ENCODE results near the gene CPT2.
"Not testable (repeated sequence)": the region's sequence is repeated elsewhere in the genome, so short reads cannot be mapped to it uniquely, and the experiment has no call there.

The CPT2 gene

DNA sequence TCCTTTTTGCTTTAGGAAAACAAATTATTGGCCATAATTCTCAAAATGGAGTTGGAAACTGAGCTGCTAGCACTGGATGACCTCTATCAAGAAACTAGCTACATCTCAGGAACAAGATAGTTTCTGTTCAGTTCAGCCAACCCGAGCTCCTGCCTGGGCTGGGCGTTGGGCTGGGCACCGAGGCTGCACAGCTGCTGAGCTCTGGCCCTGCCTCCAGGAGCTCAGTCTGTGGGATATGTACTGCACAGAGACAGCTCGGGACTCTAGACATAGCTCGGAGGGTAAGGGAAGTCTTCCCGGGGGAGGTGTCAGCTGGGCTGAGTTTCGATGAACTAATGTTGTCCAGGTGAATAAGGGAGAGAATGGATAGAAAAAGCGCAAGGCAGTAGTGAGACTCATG is 29.7 kb upstream of the CPT2 start:
- H3K27ac Mint-ChIP-seq: no peak overlapping the region
- ATAC-seq (replicated peaks): no peak
- peaks cover 0 to 21% of the 10 kb centered on the region in 2 donors for H3K27me3 Mint-ChIP-seq

DNA sequence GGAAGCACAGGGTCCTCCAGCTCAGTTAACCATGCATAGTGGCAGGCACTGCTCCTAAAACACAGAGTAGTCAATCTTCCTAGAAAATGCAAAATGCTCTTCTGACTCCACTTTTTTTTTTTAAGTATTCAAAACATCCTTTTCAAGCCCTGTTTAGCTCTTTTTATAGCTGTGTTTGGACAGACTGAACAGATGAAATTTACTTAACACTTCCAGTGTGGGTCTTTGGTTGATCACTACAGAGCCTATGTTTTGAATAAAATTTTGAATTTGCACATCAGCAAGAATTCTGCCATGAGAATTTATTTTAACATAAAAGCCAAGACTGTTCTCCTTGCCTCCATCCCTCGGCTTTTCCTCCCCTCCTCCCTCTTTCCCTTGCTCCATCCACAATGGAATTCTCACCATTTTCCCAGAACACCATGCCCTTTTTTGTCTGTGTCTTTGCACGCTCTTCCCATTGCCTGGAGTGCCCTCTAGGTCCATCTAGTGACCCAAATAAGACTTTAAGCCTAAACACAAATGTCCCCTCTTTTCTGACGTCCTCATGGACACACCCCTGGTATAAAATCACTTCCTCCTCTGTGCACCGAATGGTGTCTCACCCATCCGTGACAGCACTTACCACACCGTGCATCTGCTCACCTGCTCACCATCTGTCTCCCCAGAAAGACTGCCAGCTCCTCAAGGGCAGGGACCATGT is 24.0 kb upstream of the CPT2 start:
- no peaks in the 10 kb centered on the region for H3K9me3 Mint-ChIP-seq
- peaks cover 8 to 9% of the 10 kb centered on the region in 2 donors for H3K4me1 Mint-ChIP-seq (ENCODE audit: low read depth in 2 of 2)
- H3K27me3 Mint-ChIP-seq: peaks cover 18 to 46% of the 10 kb centered on the region in 2 donors
- H3K27ac Mint-ChIP-seq: peak overlapping the region; percentile 27 to 77
- H3K36me3 Mint-ChIP-seq (ENCODE audit: insufficient read depth): peaks cover 4% of the 10 kb centered on the region
- no peak for DNase-seq
- peak; percentile 72 for ATAC-seq (replicated peaks)
- peak overlapping the region in 1 of 2 donors; percentile 15 for H3K4me3 Mint-ChIP-seq

More for the DNA sequence above, 29.7 kb upstream of the CPT2 start:
- no peak for DNase-seq
- Mint-ChIP-seq H3K36me3 (ENCODE audit: insufficient read depth) (no peaks in the 10 kb centered on the region), H3K9me3 (no peaks in the 10 kb centered on the region), H3K4me1 (ENCODE audit: low read depth in 2 of 2) (no peaks in the 10 kb centered on the region), H3K4me3 (no peak overlapping the region)

DNA sequence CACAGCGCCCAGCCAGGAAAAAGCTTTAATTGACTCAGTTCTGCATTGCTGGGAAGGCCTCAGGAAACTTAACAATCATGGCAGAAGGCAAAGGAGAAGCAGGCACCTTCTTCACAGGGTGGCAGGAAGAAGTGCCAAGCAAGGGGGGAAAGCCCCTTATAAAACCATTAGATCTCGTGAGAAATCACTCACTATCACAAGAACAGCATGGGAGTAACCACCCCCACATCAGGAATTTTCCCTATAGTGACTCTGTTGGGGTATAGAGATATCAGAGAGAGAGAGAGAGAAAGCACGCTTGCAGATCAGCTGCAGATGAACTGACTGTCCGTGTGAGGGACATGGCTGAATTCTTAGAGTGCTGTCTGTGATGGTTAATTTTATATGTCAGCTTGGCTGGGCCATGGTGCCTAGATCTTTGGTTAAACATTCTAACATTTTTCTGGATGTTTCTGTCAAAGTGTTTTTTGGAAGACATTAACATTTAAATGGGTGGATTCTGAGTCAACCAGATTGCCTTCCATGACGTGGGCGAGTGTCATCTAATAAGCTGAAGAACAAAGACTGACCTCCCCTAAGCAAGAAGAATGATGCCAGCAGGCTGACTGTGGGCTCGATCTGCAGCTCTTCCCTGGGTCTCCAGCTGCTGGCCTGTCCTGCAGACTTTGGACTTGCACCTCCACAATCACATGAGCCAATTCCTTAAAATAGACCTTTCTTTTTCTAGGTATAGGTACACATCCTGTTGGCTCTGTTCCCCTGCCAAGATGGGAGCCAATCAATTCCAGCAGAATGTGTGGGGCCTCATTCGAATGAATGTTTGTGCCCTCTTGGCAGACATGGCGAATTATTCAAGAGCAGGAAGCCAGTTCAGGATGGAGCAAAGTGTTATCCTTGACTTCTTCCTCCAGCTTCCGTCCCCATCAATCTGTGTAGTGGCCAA is 21.4 kb upstream of the CPT2 start:
- DNase-seq: no peak
- peaks cover 18 to 50% of the 10 kb centered on the region in 2 donors for H3K27me3 Mint-ChIP-seq
- no peak overlapping the region for H3K27ac Mint-ChIP-seq
- no peaks in the 10 kb centered on the region for H3K9me3 Mint-ChIP-seq
- peaks cover 8 to 9% of the 10 kb centered on the region in 2 donors for H3K4me1 Mint-ChIP-seq (ENCODE audit: low read depth in 2 of 2)
- peaks cover 4% of the 10 kb centered on the region for H3K36me3 Mint-ChIP-seq (ENCODE audit: insufficient read depth)
- ATAC-seq (replicated peaks): no peak
- no peak overlapping the region for H3K4me3 Mint-ChIP-seq

DNA sequence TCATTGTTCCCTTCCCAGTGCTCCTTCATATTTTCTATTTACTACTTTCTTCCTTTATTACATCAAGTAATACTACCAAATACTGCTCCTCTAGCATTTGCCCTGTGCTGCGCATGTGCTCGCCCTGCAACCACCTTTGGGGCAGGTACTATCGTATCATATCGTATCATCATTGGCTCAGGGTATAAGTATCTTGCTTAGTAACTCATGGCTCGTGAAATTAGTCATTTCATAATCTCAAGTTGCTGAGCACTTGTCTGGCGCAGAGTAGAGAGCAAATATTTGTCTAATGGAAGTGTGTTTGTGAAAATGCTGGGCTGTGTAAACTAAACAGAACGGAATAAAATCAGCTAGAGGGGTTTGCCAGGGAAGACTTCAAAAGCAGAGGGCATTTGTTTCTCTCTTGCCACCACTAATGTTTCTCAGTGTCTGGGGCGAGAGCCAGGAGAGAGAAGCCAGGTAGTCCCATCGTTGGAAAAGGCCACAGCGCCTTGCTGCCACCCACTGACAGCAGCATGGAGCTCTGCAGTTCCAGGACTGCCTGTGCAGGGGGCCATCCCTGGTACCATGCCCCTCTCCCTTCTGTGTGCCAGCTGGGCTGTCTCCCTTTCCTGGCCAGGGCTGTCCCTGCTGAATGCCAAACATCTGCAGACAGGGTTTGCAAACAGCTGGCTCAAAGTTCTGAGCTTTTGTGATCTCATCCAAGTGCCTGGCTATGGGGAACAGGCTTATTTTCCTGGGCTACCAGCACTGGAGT is 20.0 kb upstream of the CPT2 start:
- no peaks in the 10 kb centered on the region for H3K9me3 Mint-ChIP-seq
- H3K4me3 Mint-ChIP-seq: no peak overlapping the region
- peaks cover 18 to 50% of the 10 kb centered on the region in 2 donors for H3K27me3 Mint-ChIP-seq
- H3K36me3 Mint-ChIP-seq (ENCODE audit: insufficient read depth): peaks cover 4% of the 10 kb centered on the region
- ATAC-seq (replicated peaks): no peak
- no peak overlapping the region for H3K27ac Mint-ChIP-seq
- no peak for DNase-seq
- H3K4me1 Mint-ChIP-seq (ENCODE audit: low read depth in 2 of 2): peaks cover 8 to 9% of the 10 kb centered on the region in 2 donors

DNA sequence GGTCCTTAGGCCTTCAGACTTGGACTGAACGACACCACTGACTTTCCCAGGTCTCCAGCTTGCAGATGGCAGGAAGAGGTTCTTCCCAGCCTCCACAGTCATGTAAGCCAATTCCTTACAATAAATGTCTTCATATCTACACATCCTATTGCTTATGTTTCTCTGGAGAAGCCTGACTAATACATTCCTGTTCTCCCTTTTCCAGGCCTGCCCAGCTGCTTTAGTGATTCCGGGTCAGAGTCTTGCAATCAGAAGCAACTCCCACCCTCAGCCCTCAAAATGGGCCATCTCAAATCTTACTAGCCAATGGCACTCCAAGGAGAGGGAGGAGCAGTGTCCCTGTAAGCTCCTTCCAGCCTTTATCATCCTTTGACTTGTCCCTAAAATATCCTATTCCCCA is 16.4 kb upstream of the CPT2 start:
- no peaks in the 10 kb centered on the region for H3K36me3 Mint-ChIP-seq (ENCODE audit: insufficient read depth)
- no peak overlapping the region for H3K27ac Mint-ChIP-seq
- ATAC-seq (replicated peaks): no peak
- no peak for DNase-seq
- no peaks in the 10 kb centered on the region for H3K4me1 Mint-ChIP-seq (ENCODE audit: low read depth in 2 of 2)
- no peaks in the 10 kb centered on the region for H3K9me3 Mint-ChIP-seq
- no peak overlapping the region for H3K4me3 Mint-ChIP-seq
- peaks cover 10 to 28% of the 10 kb centered on the region in 2 donors for H3K27me3 Mint-ChIP-seq

DNA sequence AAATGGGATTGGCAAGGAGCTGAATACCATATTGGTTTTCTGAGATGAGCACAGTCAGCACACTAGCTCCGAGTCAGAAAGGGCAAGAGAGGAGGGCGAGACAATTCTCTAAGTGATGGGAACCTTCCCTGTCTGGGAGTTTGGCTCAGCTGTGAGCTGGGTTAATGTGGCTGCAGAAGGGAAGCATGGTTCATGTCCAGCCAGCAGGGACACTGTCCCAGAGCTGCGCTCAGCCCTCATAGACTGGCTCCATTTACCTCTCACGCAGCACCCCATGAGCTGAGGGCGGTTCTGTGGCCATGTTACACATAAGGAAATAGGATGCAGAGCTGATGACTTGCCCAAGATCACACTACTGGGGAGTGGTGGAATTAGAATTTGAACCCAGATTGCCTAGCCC is 15.7 kb upstream of the CPT2 start:
- peaks cover 6 to 20% of the 10 kb centered on the region in 2 donors for H3K27me3 Mint-ChIP-seq
- H3K9me3 Mint-ChIP-seq: no peaks in the 10 kb centered on the region
- no peak for ATAC-seq (replicated peaks)
- H3K36me3 Mint-ChIP-seq (ENCODE audit: insufficient read depth): no peaks in the 10 kb centered on the region
- no peak overlapping the region for H3K4me3 Mint-ChIP-seq
- H3K4me1 Mint-ChIP-seq (ENCODE audit: low read depth in 2 of 2): no peaks in the 10 kb centered on the region
- H3K27ac Mint-ChIP-seq: no peak overlapping the region
- no peak for DNase-seq

DNA sequence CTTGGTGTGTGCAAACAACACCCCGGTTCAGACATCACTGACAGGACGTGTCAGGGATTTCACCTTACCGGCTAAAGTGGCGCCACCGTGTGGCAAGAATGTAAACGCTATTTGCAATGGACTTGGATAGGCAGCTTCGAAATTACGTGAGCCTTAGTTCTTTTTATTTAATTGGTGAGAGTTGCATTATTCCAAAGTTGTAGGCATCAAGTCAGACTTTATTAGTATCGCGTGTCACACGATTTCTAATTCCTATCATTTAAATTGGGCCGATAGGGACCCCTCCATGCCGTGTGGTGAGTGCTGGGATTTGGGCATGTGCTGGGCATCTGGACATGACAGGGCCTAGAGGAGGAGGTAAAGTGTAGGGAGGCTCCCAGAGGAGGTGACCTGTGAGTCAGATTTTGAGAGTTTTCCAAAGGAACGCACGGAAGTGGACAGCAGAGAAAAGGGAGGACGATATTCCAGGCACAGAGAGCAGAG is 14.5 kb upstream of the CPT2 start:
- H3K36me3 Mint-ChIP-seq (ENCODE audit: insufficient read depth): no peaks in the 10 kb centered on the region
- no peaks in the 10 kb centered on the region for H3K9me3 Mint-ChIP-seq

DNA sequence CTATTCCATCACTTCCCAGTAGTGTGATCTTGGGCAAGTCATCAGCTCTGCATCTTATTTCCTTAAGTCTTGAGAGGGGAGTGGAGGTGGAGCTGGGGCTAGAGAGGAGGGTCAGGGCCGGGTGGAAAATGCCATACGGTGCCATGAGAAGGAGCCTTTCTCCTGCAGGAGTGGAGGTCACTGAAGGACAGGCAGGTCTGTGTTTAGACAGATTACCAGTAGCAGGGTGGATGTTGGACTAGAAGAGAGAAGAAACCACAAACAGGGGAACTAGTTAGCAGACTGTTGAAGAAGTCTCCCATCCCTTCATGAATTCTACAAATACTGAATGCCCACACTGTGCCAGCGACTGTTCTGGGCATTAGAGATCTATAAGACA is 13.9 kb upstream of the CPT2 start:
- Mint-ChIP-seq H3K27ac (no peak overlapping the region), H3K4me3 (no peak overlapping the region), H3K9me3 (no peaks in the 10 kb centered on the region), H3K36me3 (ENCODE audit: insufficient read depth) (no peaks in the 10 kb centered on the region), H3K4me1 (ENCODE audit: low read depth in 2 of 2) (no peaks in the 10 kb centered on the region), H3K27me3 (peaks cover 3 to 4% of the 10 kb centered on the region in 2 donors)
- no peak for ATAC-seq (replicated peaks)
- no peak for DNase-seq

More for the DNA sequence above, 14.5 kb upstream of the CPT2 start:
- Mint-ChIP-seq H3K4me3 (no peak overlapping the region), H3K27ac (no peak overlapping the region), H3K4me1 (ENCODE audit: low read depth in 2 of 2) (no peaks in the 10 kb centered on the region), H3K27me3 (peaks cover 2 to 8% of the 10 kb centered on the region in 2 donors)
- DNase-seq: peak; percentile 80 to 84 (median 83)
- peak; percentile 97 for ATAC-seq (replicated peaks)

DNA sequence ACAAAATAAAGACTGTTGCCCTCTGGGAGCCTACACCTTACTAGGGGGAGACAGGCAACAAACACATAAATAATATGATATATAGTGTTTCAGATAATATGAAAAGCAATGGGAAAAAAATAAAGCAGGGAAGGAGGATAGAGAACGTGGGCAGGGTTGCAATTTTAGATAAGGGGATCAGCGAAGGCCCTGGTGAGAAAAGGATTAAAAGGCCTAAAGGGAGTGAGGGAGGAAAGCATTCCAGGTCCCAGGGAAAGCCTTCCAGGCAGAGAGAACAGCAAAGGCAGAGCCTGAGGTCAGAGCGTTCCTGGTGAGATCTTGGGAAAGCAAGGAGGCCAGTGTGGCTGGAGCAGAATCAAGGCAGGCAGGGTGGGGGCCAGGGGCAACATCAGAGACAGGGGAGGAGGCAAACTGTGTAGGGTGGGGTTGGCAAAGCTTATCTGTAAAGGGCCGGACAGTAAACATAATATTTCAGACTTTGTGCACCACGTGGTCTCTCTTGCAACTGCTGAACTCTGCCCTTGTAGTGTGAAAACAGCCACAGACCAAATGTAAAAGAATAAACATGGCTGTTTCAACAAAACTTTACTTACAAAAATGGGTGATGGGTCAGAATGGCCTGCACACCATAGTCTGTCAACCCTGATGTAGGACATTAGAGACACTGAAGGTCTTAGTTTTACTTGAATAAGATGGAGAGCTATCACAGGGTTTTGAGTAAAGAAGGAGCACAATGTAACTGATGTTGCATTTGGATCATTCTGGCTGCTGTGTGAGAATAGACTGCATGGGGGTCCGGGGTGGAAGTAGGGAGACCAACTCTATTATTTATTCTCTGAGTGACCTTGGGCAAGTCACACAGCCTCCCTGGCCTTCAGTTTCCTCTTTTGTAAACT is 13.3 kb upstream of the CPT2 start:
- Mint-ChIP-seq H3K4me1 (ENCODE audit: low read depth in 2 of 2) (no peaks in the 10 kb centered on the region), H3K27me3 (peaks cover 0 to 4% of the 10 kb centered on the region in 2 donors), H3K9me3 (no peaks in the 10 kb centered on the region), H3K36me3 (ENCODE audit: insufficient read depth) (no peaks in the 10 kb centered on the region), H3K4me3 (no peak overlapping the region), H3K27ac (no peak overlapping the region)
- DNase-seq (no peak), ATAC-seq (replicated peaks) (peak; percentile 17)

DNA sequence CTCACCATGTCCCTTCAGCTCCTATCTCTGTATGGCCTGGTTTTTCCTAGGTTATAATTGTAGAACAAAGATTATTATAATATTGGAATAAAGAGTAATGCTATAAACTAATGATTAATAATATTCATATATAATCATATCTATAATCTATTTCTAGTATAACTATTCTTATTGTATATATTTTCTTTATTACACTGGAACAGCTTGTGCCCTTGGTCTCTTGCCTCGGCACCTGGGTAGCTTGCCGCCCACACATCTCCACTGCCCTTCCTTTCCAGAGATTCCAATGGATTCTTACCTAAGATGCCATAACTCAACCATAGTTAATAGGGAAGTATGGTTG is 10.7 kb upstream of the CPT2 start:
- not testable (repeated sequence) for H3K9me3 Mint-ChIP-seq; H3K4me3 Mint-ChIP-seq; H3K27me3 Mint-ChIP-seq; H3K36me3 Mint-ChIP-seq (ENCODE audit: insufficient read depth); H3K27ac Mint-ChIP-seq; DNase-seq; H3K4me1 Mint-ChIP-seq (ENCODE audit: low read depth in 2 of 2); ATAC-seq (replicated peaks)

DNA sequence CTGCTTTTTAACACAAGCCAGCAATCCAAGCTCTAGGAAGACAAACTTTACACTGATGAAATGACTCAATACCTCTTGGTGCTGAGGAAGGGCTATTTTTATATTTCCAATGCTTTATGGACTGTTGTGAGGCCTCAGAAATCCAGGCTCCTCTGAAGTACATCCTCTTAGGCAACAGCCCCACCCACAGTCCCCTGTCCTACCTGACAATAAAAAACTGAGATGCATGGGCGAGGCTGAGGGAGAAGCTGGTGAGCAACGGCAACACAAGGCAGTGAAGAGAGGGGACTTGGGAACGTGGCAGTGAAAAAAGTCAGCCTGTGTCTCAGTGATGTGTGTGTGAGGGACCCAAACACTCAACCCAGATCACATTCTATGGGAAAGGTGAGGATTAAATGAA is 10.1 kb upstream of the CPT2 start:
- H3K4me3 Mint-ChIP-seq: no peak overlapping the region
- no peaks in the 10 kb centered on the region for H3K4me1 Mint-ChIP-seq (ENCODE audit: low read depth in 2 of 2)
- DNase-seq (no peak), ATAC-seq (replicated peaks) (no peak)
- peaks cover 0 to 4% of the 10 kb centered on the region in 2 donors for H3K27me3 Mint-ChIP-seq
- no peaks in the 10 kb centered on the region for H3K36me3 Mint-ChIP-seq (ENCODE audit: insufficient read depth)
- no peaks in the 10 kb centered on the region for H3K9me3 Mint-ChIP-seq
- no peak overlapping the region for H3K27ac Mint-ChIP-seq

DNA sequence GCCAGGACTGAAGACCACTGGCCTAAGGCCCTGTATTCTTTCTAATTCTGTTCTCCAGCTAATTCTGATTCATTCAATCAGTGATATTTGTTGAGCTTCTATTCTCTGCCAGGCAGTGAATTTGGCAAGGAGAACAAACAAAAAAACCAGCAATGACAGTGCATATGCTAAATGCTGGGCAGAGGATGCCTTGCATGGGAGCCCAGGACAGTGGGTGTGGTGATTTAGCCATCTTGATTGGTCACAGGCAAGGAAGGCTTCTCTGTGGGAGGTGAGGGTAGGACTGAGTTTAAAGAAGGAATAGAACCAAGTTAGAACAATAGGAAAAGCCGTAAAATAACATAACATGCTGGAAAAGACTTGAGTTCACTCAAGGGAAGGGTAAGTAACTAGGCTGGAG is 9.2 kb upstream of the CPT2 start:
- DNase-seq (no peak), ATAC-seq (replicated peaks) (no peak)
- H3K36me3 Mint-ChIP-seq (ENCODE audit: insufficient read depth): no peaks in the 10 kb centered on the region
- no peak overlapping the region for H3K4me3 Mint-ChIP-seq
- no peaks in the 10 kb centered on the region for H3K4me1 Mint-ChIP-seq (ENCODE audit: low read depth in 2 of 2)
- H3K27me3 Mint-ChIP-seq: peaks cover 0 to 4% of the 10 kb centered on the region in 2 donors
- no peak overlapping the region for H3K27ac Mint-ChIP-seq
- H3K9me3 Mint-ChIP-seq: no peaks in the 10 kb centered on the region

Data from effector memory CD8-positive, alpha-beta T cell (primary cell).